ENCODE results near the gene ATP6V1F. TPM values are rescaled to one million over a fixed set of nuclear protein-coding genes. Genes with fewer than 3 reads are reported as not detected.

ATP6V1F gene, protein sequence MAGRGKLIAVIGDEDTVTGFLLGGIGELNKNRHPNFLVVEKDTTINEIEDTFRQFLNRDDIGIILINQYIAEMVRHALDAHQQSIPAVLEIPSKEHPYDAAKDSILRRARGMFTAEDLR
- total RNA-seq (2021; fragmentation: NEBNext Ultra II Directional; extraction: Animal tissue kit (Norgen Biotek cat#: 25700)), result 100 to 1,000 TPM; 179 to 212 (median 193) TPM
- long read RNA-seq, transcript ATP6V1F-201 (2 exons, 704 nt), result major isoform, 125 of 126 reads
- long read RNA-seq, partial matches to known transcripts, result 1 of 126 reads
- long read RNA-seq, other reads (novel, unspliced or antisense), result 0 of 126 reads

DNA sequence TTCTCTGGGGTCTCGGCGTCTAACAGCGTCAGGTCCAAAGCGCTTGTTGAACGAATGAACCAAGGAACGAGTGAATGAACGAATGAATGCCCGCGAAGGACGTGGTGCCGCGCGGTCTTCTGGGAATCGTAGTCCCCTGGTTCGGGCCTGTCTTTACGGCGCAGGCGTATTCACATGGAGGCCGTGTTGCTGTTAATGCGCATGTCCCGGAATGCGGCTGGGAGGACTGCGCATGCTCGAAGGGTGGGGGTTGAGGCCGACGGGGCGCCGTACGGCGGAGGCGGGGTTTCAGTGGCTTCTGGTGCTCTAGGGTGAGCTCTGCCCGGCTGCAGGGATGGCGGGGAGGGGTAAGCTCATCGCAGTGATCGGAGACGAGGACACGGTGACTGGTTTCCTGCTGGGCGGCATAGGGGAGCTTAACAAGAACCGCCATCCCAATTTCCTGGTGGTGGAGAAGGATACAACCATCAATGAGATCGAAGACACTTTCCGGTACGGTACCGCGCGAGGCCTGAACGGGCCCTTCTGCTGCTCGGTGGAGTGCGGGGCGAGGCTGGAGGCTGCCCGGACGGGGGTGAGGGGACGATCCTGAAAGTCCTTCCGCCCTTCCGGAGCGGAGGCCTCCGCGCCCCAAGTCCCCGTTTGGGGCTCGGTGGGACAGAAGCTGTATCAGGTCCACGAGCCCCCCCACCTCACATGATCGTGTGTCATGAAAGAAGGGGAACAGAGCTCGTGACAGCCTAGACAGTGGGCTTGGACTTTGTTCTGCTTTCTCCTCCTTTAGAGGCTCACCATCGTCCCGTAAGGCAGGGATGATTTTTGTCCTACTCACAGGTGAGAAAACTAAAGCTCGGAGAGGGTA is at the start of gene ATP6V1F:
TSS of gene ATP6V1F (plus strand) at position 286 of the 862 bp plus-strand sequence. CDS start at position 335, 49 bp downstream.
- DNase-seq, result peak; percentile 96
- Mint-ChIP-seq H3K27ac (peak within 1 kb of the TSS; percentile 92), H3K27me3 (ENCODE audit: insufficient read depth) (peaks cover 50% of the 10 kb centered on the region), H3K9me3 (peaks cover 6% of the 10 kb centered on the region; the same call in 1 of the 2 replicates), H3K4me3 (peak within 1 kb of the TSS; percentile 97), H3K4me1 (ENCODE audit: low read depth) (peaks cover 52% of the 10 kb centered on the region), H3K36me3 (ENCODE audit: low read depth) (peaks cover 31% of the 10 kb centered on the region)
- TF ChIP-seq, protein P1, sequence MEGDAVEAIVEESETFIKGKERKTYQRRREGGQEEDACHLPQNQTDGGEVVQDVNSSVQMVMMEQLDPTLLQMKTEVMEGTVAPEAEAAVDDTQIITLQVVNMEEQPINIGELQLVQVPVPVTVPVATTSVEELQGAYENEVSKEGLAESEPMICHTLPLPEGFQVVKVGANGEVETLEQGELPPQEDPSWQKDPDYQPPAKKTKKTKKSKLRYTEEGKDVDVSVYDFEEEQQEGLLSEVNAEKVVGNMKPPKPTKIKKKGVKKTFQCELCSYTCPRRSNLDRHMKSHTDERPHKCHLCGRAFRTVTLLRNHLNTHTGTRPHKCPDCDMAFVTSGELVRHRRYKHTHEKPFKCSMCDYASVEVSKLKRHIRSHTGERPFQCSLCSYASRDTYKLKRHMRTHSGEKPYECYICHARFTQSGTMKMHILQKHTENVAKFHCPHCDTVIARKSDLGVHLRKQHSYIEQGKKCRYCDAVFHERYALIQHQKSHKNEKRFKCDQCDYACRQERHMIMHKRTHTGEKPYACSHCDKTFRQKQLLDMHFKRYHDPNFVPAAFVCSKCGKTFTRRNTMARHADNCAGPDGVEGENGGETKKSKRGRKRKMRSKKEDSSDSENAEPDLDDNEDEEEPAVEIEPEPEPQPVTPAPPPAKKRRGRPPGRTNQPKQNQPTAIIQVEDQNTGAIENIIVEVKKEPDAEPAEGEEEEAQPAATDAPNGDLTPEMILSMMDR (IDR thresholded peaks at IDR 0.05), result no peak

DNA sequence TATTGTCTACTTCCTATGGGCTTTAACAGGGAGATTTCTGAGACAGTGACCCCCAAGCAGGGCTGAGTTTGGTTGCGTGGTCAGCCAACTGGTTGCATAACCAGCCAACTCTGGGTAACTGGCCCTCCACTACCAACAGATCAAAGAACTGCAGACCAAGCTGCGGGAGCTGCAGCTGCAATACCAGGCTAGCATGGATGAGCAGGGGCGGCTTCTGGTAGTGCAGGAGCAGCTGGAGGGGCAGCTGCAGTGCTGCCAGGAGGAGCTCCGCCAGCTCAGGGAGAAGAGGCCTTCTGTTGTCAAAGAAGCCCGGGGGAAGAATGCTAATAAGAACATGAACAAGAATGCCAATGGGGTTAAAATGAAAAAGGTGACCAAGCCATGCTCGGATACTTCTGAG is 48.2 kb upstream of the ATP6V1F start:
- Mint-ChIP-seq H3K9me3 (no peaks in the 10 kb centered on the region), H3K36me3 (ENCODE audit: low read depth) (peaks cover 5% of the 10 kb centered on the region; the same call in 1 of the 2 replicates), H3K4me1 (ENCODE audit: low read depth) (peaks cover 5% of the 10 kb centered on the region; the same call in 1 of the 2 replicates), H3K4me3 (no peak overlapping the region), H3K27me3 (ENCODE audit: insufficient read depth) (no peaks in the 10 kb centered on the region; the same call in none of the 2 replicates), H3K27ac (no peak overlapping the region)
- TF ChIP-seq, protein P1 (IDR thresholded peaks at IDR 0.05), result no peak
- no peak for DNase-seq

DNA sequence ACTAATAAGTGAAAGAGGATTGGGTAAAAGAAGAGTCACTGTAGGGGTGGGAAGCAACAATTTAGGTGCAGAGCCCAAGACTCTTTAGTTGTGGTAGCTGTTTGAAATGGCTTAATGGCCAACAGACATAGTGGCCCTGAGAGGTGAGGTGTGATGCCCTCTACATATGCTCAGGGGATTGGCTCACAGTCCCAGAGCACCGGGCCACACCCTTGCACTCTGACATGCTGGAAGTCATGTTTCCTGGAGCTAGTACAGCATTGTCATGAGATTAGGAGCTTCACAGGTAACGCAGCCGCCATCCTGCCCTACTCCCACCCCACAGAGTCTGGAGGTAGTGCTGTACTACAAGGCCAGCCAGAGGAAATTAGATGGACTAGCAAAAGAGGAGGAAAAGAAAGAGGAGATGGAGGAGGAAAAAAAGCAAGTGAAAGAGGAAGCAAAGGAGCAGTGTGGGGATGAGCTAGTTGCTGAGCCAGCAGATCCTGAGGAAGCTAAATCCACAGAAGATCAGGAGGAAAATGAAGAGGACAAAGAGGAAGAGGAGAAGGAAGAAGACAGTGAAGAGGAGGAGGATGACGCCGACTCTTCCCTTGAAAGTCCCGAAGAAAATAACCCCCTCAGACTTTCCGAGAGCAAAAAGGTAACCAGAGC is 47.2 kb upstream of the ATP6V1F start:
- TF ChIP-seq, protein P1 (IDR thresholded peaks at IDR 0.05), result no peak
- peaks cover 12% of the 10 kb centered on the region for H3K4me1 Mint-ChIP-seq (ENCODE audit: low read depth)
- no peak for DNase-seq
- no peak overlapping the region for H3K27ac Mint-ChIP-seq
- no peaks in the 10 kb centered on the region; the same call in none of the 2 replicates for H3K27me3 Mint-ChIP-seq (ENCODE audit: insufficient read depth)
- H3K9me3 Mint-ChIP-seq, result no peaks in the 10 kb centered on the region
- peaks cover 5% of the 10 kb centered on the region; the same call in 1 of the 2 replicates for H3K36me3 Mint-ChIP-seq (ENCODE audit: low read depth)
- H3K4me3 Mint-ChIP-seq, result no peak overlapping the region

DNA sequence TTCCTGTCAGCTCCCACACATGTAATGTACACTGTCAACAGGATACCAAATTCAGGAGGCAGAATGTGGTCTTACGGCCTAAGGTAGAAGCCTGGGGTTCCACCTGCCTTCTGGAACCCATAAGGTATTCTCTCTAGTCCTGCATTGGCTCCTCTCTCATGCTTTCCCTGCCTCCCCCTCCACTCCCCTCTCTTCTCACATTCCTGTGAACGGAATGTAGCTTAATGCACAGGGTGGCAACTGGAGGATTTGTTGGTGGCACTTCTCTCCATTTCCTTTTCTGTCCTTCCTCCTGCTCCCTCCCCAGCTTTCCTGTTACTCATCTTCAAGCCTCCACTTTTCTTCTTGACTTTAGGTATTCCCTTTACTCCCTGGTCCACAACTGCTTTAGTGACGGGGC is 44.0 kb upstream of the ATP6V1F start:
- Mint-ChIP-seq H3K27ac (no peak overlapping the region), H3K4me1 (ENCODE audit: low read depth) (peaks cover 12% of the 10 kb centered on the region), H3K4me3 (no peak overlapping the region), H3K9me3 (no peaks in the 10 kb centered on the region), H3K36me3 (ENCODE audit: low read depth) (peaks cover 5% of the 10 kb centered on the region; the same call in 1 of the 2 replicates), H3K27me3 (ENCODE audit: insufficient read depth) (peaks cover 2% of the 10 kb centered on the region)
- TF ChIP-seq, protein P1 (IDR thresholded peaks at IDR 0.05), result no peak
- no peak for DNase-seq

DNA sequence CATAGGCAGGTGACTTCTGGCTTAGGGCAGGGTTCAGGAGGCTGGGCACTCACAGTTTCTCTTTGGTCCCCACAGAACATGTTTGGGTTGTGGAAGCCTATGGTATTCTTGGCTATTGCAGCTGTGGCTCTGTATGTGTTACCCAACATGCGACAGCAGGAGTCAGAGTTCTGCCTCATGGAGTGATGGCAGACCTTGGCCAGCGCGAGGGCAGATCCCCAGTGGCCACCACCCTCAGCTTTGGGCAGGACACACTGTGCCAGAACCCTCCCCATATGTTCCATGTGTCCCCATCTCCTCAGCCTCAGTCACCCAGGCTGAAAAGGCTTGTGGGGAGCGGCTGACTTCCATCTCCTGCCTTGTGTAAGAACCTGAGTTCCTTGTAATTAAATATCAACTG is 40.9 kb upstream of the ATP6V1F start:
- DNase-seq, result no peak
- peaks cover 3% of the 10 kb centered on the region; the same call in 1 of the 2 replicates for H3K27me3 Mint-ChIP-seq (ENCODE audit: insufficient read depth)
- no peak overlapping the region for H3K4me3 Mint-ChIP-seq
- TF ChIP-seq, protein P1 (IDR thresholded peaks at IDR 0.05), result no peak
- peaks cover 16% of the 10 kb centered on the region for H3K4me1 Mint-ChIP-seq (ENCODE audit: low read depth)
- no peaks in the 10 kb centered on the region for H3K36me3 Mint-ChIP-seq (ENCODE audit: low read depth)
- no peaks in the 10 kb centered on the region for H3K9me3 Mint-ChIP-seq
- no peak overlapping the region for H3K27ac Mint-ChIP-seq

All from HFFc6 (cell line).